Small intestine (tissue), 7 donors: ENCODE results near the gene SEL1L. TPM values are rescaled to one million over a fixed set of nuclear protein-coding genes. Genes with fewer than 3 reads are reported as not detected.

Experiments used
- DNase-seq, 2 donors: peaks; one replicate each; pipeline versions ENCODE4 v3.0.0 to v3.0.0-alpha.2; 2013
- FAIRE-seq: peaks from 2 replicates; lab custom pipeline; 2012; peaks lifted over from hg19 to GRCh38; lab: Jason Lieb, UNC
- H3K27ac ChIP-seq, 3 donors: one replicate each; pipeline ENCODE4 v1.5.1; 2013; ENCODE audit warnings: low read length in 2 of 3, mild to moderate bottlenecking in 2 of 3, control low read depth in 1 of 3, inconsistent platforms in 1 of 3, low read depth in 1 of 3, moderate library complexity in 1 of 3
- H3K27me3 ChIP-seq, 3 donors: one replicate each; pipeline ENCODE4 v1.6.1; 2013; ENCODE audit warnings: low read length in 3 of 3, inconsistent platforms in 1 of 3; ENCODE audit not compliant: control insufficient read depth in 3 of 3, insufficient read depth in 3 of 3
- H3K36me3 ChIP-seq, 3 donors: one replicate each; pipeline ENCODE4 v1.6.1; 2013; ENCODE audit warnings: low read length in 3 of 3, inconsistent platforms in 1 of 3, low read depth in 1 of 3, mild to moderate bottlenecking in 1 of 3, moderate library complexity in 1 of 3; ENCODE audit not compliant: control insufficient read depth in 3 of 3, insufficient read depth in 2 of 3
- H3K4me1 ChIP-seq, 3 donors: one replicate each; pipeline ENCODE4 v1.6.1; 2013; ENCODE audit warnings: low read length in 2 of 3, inconsistent platforms in 1 of 3, low read depth in 1 of 3, mild to moderate bottlenecking in 1 of 3, moderate library complexity in 1 of 3; ENCODE audit not compliant: control insufficient read depth in 3 of 3, insufficient read depth in 2 of 3
- H3K4me3 ChIP-seq, 3 donors: one replicate each; pipeline ENCODE4 v1.5.1; 2013; ENCODE audit warnings: low read length in 3 of 3, control low read depth in 1 of 3, inconsistent platforms in 1 of 3, low read depth in 1 of 3, mild to moderate bottlenecking in 1 of 3, moderate library complexity in 1 of 3
- H3K9me3 ChIP-seq, 2 donors: one replicate each; pipeline ENCODE4 v1.6.1; 2013; ENCODE audit warnings: low read depth in 1 of 2, low read length in 1 of 2; ENCODE audit not compliant: control insufficient read depth in 2 of 2, insufficient read depth in 1 of 2
- WGBS, 3 donors: extraction: QIAGEN DNeasy Blood & Tissue Kit; methylation state at CpG; one replicate each; pipeline ENCODE4 v1.1.7; 2013; 5-methylcytosine and 5-hydroxymethylcytosine counted together
- polyA plus RNA-seq, 4 donors: library from polyadenylated mRNA; stranded (reverse) in 3 of 4; unstranded in 1 of 4; fragments of 200-250 nt in 3 of 4; fragments of 120-200 nt in 1 of 4; gene quantifications; one replicate each; pipeline versions ENCODE4 v1.2.1 to v1.2.3, GENCODE V29; 2013
- donor health status: healthy with polysubstance abuse.
- donor health status: control.
- donor health status: control.
- donor health status: Bipolar disorder and iron deficiency.
- donor health status: healthy.

Gene SEL1L
- polyA plus RNA-seq, 4 donors, result 7.4 to 63.2 (median 15.5) TPM

GRCh38 chr14:81447021-81447764 lies 86.5 kb downstream of the SEL1L start:
- Histone ChIP-seq H3K27me3 (no peaks in the 10 kb centered on the region), H3K4me1 (peaks cover 0 to 8% (median 0%) of the 10 kb centered on the region in 3 donors), H3K9me3 (no peaks in the 10 kb centered on the region), H3K36me3 (no peaks in the 10 kb centered on the region), H3K4me3 (no peak overlapping the region), H3K27ac (no peak overlapping the region)
- FAIRE-seq, result no peak
- no peak for DNase-seq
- 81 to 88% (median 86%) methylated on average over 3 of the region's 3 CpGs for WGBS, 3 donors

GRCh38 chr14:81446279-81447007 lies 87.2 kb downstream of the SEL1L start:
- H3K36me3 ChIP-seq, result no peaks in the 10 kb centered on the region
- FAIRE-seq (no peak), DNase-seq (no peak)
- H3K4me1 ChIP-seq, result peaks cover 0 to 8% (median 0%) of the 10 kb centered on the region in 3 donors
- no peaks in the 10 kb centered on the region for H3K9me3 ChIP-seq
- no peak overlapping the region for H3K27ac ChIP-seq
- no peaks in the 10 kb centered on the region for H3K27me3 ChIP-seq
- 88 to 95% (median 92%) methylated on average over 9 of the region's 9 CpGs for WGBS, 3 donors
- no peak overlapping the region for H3K4me3 ChIP-seq

- peaks cover 0 to 10% (median 0%) of the 10 kb centered on the region in 3 donors for H3K4me1 ChIP-seq
- H3K27ac ChIP-seq, result no peak overlapping the region
- H3K27me3 ChIP-seq, result peaks cover 0 to 1% (median 0%) of the 10 kb centered on the region in 3 donors
- FAIRE-seq (no peak), DNase-seq (no peak)
- no peaks in the 10 kb centered on the region for H3K36me3 ChIP-seq
- no peaks in the 10 kb centered on the region for H3K9me3 ChIP-seq
- 78 to 87% (median 81%) methylated on average over 5 of the region's 5 CpGs for WGBS, 3 donors
- H3K4me3 ChIP-seq, result no peak overlapping the region
Observed at GRCh38 chr14:81441626-81442134, 92.0 kb downstream of the SEL1L start.

GRCh38 chr14:81440041-81440440 lies 93.6 kb downstream of the SEL1L start:
- DNase-seq, result no peak
- WGBS, 3 donors, result 77 to 86% (median 80%) methylated on average over 3 of the region's 3 CpGs
- Histone ChIP-seq H3K36me3 (no peaks in the 10 kb centered on the region), H3K27ac (no peak overlapping the region), H3K9me3 (no peaks in the 10 kb centered on the region), H3K4me3 (no peak overlapping the region), H3K27me3 (peaks cover 0 to 1% (median 0%) of the 10 kb centered on the region in 3 donors), H3K4me1 (peaks cover 0 to 13% (median 0%) of the 10 kb centered on the region in 3 donors)
- FAIRE-seq, result no peak

GRCh38 chr14:81437244-81437643 lies 96.4 kb downstream of the SEL1L start:
- Histone ChIP-seq H3K4me3 (no peak overlapping the region), H3K9me3 (no peaks in the 10 kb centered on the region), H3K4me1 (peaks cover 0 to 17% (median 0%) of the 10 kb centered on the region in 3 donors), H3K27me3 (peaks cover 0 to 5% (median 1%) of the 10 kb centered on the region in 3 donors), H3K27ac (peak overlapping the region in 1 of 3 donors; percentile 39), H3K36me3 (no peaks in the 10 kb centered on the region)
- WGBS, 3 donors, result 3 to 27% (median 26%) methylated on average over 4 of the region's 4 CpGs
- FAIRE-seq, result no peak
- peak in 1 of 2 donors; percentile 65 for DNase-seq

GRCh38 chr14:81436296-81437138 lies 97.1 kb downstream of the SEL1L start:
- H3K9me3 ChIP-seq, result no peaks in the 10 kb centered on the region
- peak overlapping the region in 1 of 3 donors; percentile 70 for H3K27ac ChIP-seq
- H3K4me1 ChIP-seq, result peaks cover 0 to 17% (median 0%) of the 10 kb centered on the region in 3 donors
- peaks cover 0 to 5% (median 1%) of the 10 kb centered on the region in 3 donors for H3K27me3 ChIP-seq
- FAIRE-seq (no peak), DNase-seq (peak; percentile 76 to 92)
- 1 to 2% (median 1%) methylated on average over 47 to 79 of the region's 79 CpGs for WGBS, 3 donors
- no peaks in the 10 kb centered on the region for H3K36me3 ChIP-seq
- H3K4me3 ChIP-seq, result peak overlapping the region; percentile 34 to 66 (median 62)

- Histone ChIP-seq H3K4me1 (peaks cover 0 to 17% (median 0%) of the 10 kb centered on the region in 3 donors), H3K36me3 (no peaks in the 10 kb centered on the region), H3K4me3 (peak overlapping the region; percentile 34 to 66 (median 62)), H3K27ac (peak overlapping the region in 2 of 3 donors; percentile 24 to 50), H3K9me3 (no peaks in the 10 kb centered on the region), H3K27me3 (peaks cover 0 to 5% (median 1%) of the 10 kb centered on the region in 3 donors)
- FAIRE-seq, result no peak
- 1 to 3% (median 1%) methylated on average over 54 to 73 of the region's 73 CpGs for WGBS, 3 donors
- DNase-seq, result peak; percentile 46 to 84
Observed at GRCh38 chr14:81435391-81436295, 98.0 kb downstream of the SEL1L start.
